ENCODE results near the gene EDDM13. TPM values are rescaled to one million over a fixed set of nuclear protein-coding genes. Genes with fewer than 3 reads are reported as not detected.

Gene EDDM13
- total RNA-seq, 4 donors from 2014 or later = 6.0 to 25.8 (median 11.4) TPM

GRCh38 chr19:56355517-56355916 lies 83.0 kb downstream of the EDDM13 start:
- H3K27me3 ChIP-seq = no peaks in the 10 kb centered on the region
- no peak for TF ChIP-seq EP300 (IDR thresholded peaks at IDR 0.05)
- TF ChIP-seq POLR2A (IDR thresholded peaks at IDR 0.05) = no peak
- TF ChIP-seq CTCF (IDR thresholded peaks at IDR 0.05) = no peak
- TF ChIP-seq POLR2AphosphoS5 (IDR thresholded peaks at IDR 0.05) = no peak
- H3K4me3 ChIP-seq = no peak overlapping the region
- DNase-seq (ENCODE audit: low spot score in 2 of 2) = no peak
- no peaks in the 10 kb centered on the region for H3K36me3 ChIP-seq
- no peaks in the 10 kb centered on the region for H3K4me1 ChIP-seq
- H3K9me3 ChIP-seq = peaks cover under 1% of the 10 kb centered on the region
- 79% methylated on average over 1 of the region's 1 CpG for WGBS
- H3K27ac ChIP-seq = no peak overlapping the region

GRCh38 chr19:56356944-56357343 lies 84.4 kb downstream of the EDDM13 start:
- Histone ChIP-seq H3K4me3 (no peak overlapping the region), H3K9me3 (peaks cover 5% of the 10 kb centered on the region), H3K27ac (no peak overlapping the region), H3K4me1 (no peaks in the 10 kb centered on the region), H3K27me3 (no peaks in the 10 kb centered on the region), H3K36me3 (no peaks in the 10 kb centered on the region)
- no peak for TF ChIP-seq EP300 (IDR thresholded peaks at IDR 0.05)
- no peak for TF ChIP-seq POLR2A (IDR thresholded peaks at IDR 0.05)
- no peak for TF ChIP-seq CTCF (IDR thresholded peaks at IDR 0.05)
- TF ChIP-seq POLR2AphosphoS5 (IDR thresholded peaks at IDR 0.05) = no peak
- DNase-seq (ENCODE audit: low spot score in 2 of 2) = no peak
- 82% methylated on average over 2 of the region's 2 CpGs for WGBS

Other genes with a start within 250 kb of the EDDM13 start
- 10 to 100 TPM in 3 of 4 donors, 1 to 10 TPM in 1; 9.6 to 16.3 (median 14.3) TPM for gene ZNF787, start 151.5 kb upstream of the EDDM13 start, total RNA-seq
- 10 to 100 TPM; 12.9 to 34.8 (median 21.2) TPM for gene ZNF444, start 131.5 kb upstream of the EDDM13 start, total RNA-seq
- not detected for gene GALP, start 96.7 kb upstream of the EDDM13 start, total RNA-seq
- not detected for gene ZSCAN5B, start 75.0 kb upstream of the EDDM13 start, total RNA-seq
- not detected for gene ZSCAN5C, start 70.5 kb upstream of the EDDM13 start, total RNA-seq
- gene ZSCAN5A, start 42.1 kb downstream of the EDDM13 start, total RNA-seq = 1 to 10 TPM; 4.7 to 7.9 (median 7.1) TPM
- gene ZNF582, start 120.8 kb downstream of the EDDM13 start, total RNA-seq = 1 to 10 TPM; 2.6 to 5.2 (median 3.1) TPM
- 1 to 10 TPM; 1.5 to 3.2 (median 2.3) TPM for gene ZNF583, start 131.6 kb downstream of the EDDM13 start, total RNA-seq
- gene ZNF667, start 204.6 kb downstream of the EDDM13 start, total RNA-seq = 1 to 10 TPM; 2.5 to 6.3 (median 5.0) TPM
- 1 to 10 TPM; 2.2 to 8.1 (median 3.9) TPM for gene ZNF471, start 235.1 kb downstream of the EDDM13 start, total RNA-seq